CD4-positive, CD25-positive, alpha-beta regulatory T cell (primary cell): Measurements from ENCODE around the gene PRSS21. TPM values are rescaled to one million over a fixed set of nuclear protein-coding genes. Genes with fewer than 3 reads are reported as not detected.

ENCODE experiments used
- ATAC-seq, 2 donors: fragments of 150-1000 bp; cut with Tn5 transposase; one replicate each; pipeline ENCODE4 v1.10.0; 2021; ENCODE audit warnings: low read depth in 2 of 2, moderate number of reproducible peaks in 2 of 2, moderate library complexity in 1 of 2
- DNase-seq, 3 donors: peaks; one replicate each; pipeline versions ENCODE4 v3.0.0 to v3.0.0-alpha.2; 2012 to 2022; ENCODE audit warnings: mixed read lengths in 1 of 3
- H3K27ac ChIP-seq: one replicate; pipeline ENCODE4 v1.7.0; 2013; ENCODE audit warnings: mild to moderate bottlenecking, low read length; ENCODE audit not compliant: insufficient read depth, poor library complexity, severe bottlenecking
- H3K27me3 ChIP-seq: one replicate; pipeline ENCODE4 v1.7.0; 2013; ENCODE audit warnings: low read length; ENCODE audit not compliant: control insufficient read depth, insufficient read depth
- H3K36me3 ChIP-seq: one replicate; pipeline ENCODE4 v1.7.0; 2013; ENCODE audit warnings: mild to moderate bottlenecking, low read length, moderate library complexity; ENCODE audit not compliant: control insufficient read depth, insufficient read depth
- H3K4me1 ChIP-seq: 2 replicates; pipeline ENCODE4 v1.7.0; 2013; ENCODE audit warnings: mild to moderate bottlenecking, low read length; ENCODE audit not compliant: insufficient read depth, control insufficient read depth, poor library complexity, severe bottlenecking
- H3K4me3 ChIP-seq: one replicate; pipeline ENCODE4 v1.7.0; 2013; ENCODE audit warnings: low read depth, mild to moderate bottlenecking, low read length, moderate library complexity
- H3K9me3 ChIP-seq, 2 experiments: 1 replicate in 1 of 2; 2 replicates in 1 of 2; pipeline ENCODE4 v1.7.0; 2013; ENCODE audit warnings: low read length in 2 of 2, mild to moderate bottlenecking in 1 of 2, moderate library complexity in 1 of 2; ENCODE audit not compliant: control insufficient read depth in 2 of 2
- H3K27ac Mint-ChIP-seq, 3 donors: one replicate each; pipeline ENCODE4 v1.8.0; 2020 to 2022; ENCODE audit warnings: mild to moderate bottlenecking in 3 of 3, mixed read lengths in 3 of 3, moderate library complexity in 2 of 3
- H3K27me3 Mint-ChIP-seq: one replicate; pipeline ENCODE4 v1.8.0; 2022; ENCODE audit warnings: mild to moderate bottlenecking, mixed read lengths
- H3K36me3 Mint-ChIP-seq: one replicate; pipeline ENCODE4 v1.8.0; 2020; ENCODE audit warnings: mixed read lengths
- H3K4me1 Mint-ChIP-seq, 4 donors: one replicate each; pipeline ENCODE4 v1.8.0; 2020 to 2022; ENCODE audit warnings: mixed read lengths in 4 of 4, mild to moderate bottlenecking in 1 of 4
- H3K4me3 Mint-ChIP-seq, 4 donors: one replicate each; pipeline ENCODE4 v1.8.0; 2020 to 2022; ENCODE audit warnings: mild to moderate bottlenecking in 4 of 4, mixed read lengths in 4 of 4, moderate library complexity in 3 of 4
- H3K9me3 Mint-ChIP-seq, 7 donors: one replicate each; pipeline ENCODE4 v1.8.0; 2020 to 2022; ENCODE audit warnings: mixed read lengths in 7 of 7, mild to moderate bottlenecking in 3 of 7, moderate library complexity in 2 of 7
- polyA plus RNA-seq, 4 donors: library from polyadenylated mRNA; unstranded; fragments of 300-500 nt; fragmentation: Illumina TruSeq; gene quantifications; one replicate each; pipeline ENCODE4 v1.2.3, GENCODE V29; 2021
- total RNA-seq: library from RNA; stranded (reverse); gene quantifications from one replicate; pipeline ENCODE4 v1.2.3, GENCODE V29; 2022

The PRSS21 gene
- total and polyA plus RNA-seq, 5 donors from 2014 or later = 0.43 to 8.4 (median 4.1) TPM; not detected in 1

DNA sequence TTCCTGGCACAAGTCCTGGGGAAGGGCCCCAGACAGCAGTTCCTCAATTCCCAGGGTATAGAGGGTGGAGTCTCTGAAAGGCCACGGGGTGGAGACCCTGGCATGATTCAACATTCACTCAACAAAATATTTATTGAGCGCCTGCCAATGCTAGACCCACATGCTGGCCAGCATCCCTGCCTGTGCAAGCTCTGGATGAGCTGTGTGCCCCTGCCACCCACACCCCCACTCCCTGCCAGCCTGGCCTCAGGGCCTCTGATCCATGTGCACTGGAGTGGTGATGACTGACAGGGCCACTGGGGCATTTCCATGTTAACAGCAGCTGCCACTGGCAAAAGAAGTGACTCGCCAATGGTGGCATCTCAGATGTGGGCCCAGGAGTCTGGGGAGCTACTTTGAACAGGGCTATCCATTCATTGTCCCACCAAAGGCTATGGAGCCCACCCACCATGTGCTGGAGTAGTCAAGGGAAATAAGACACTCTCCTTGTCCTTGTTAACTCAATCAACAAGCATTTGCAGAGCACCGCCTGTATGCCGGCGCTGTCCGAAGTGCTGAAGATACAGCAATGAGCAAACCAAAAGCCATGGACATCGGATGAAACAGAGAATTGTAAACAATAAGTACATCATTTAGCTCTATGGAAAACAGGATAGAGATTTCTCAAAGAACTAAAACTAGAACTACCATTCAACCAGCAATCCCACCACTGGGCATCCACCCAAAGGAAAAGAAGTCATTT is 44.0 kb downstream of the PRSS21 start:
- peaks cover 0 to 2% (median 0%) of the 10 kb centered on the region in 7 donors for H3K9me3 Mint-ChIP-seq
- Histone ChIP-seq H3K27me3 (no peaks in the 10 kb centered on the region), H3K27ac (no peak overlapping the region), H3K9me3 (no peaks in the 10 kb centered on the region), H3K4me3 (no peak overlapping the region), H3K36me3 (no peaks in the 10 kb centered on the region), H3K4me1 (peaks cover 13% of the 10 kb centered on the region)
- DNase-seq = no peak
- H3K27ac Mint-ChIP-seq = no peak overlapping the region
- H3K36me3 Mint-ChIP-seq = no peaks in the 10 kb centered on the region
- H3K27me3 Mint-ChIP-seq = peaks cover 35% of the 10 kb centered on the region
- no peak overlapping the region for H3K4me3 Mint-ChIP-seq
- peaks cover 0 to 8% (median under 1%) of the 10 kb centered on the region in 4 donors for H3K4me1 Mint-ChIP-seq
- ATAC-seq = no peak

GRCh38 chr16:2865651-2866050 is 48.6 kb downstream of the PRSS21 start:
- Histone ChIP-seq H3K4me1 (peaks cover 13% of the 10 kb centered on the region), H3K36me3 (no peaks in the 10 kb centered on the region), H3K27ac (no peak overlapping the region), H3K9me3 (no peaks in the 10 kb centered on the region), H3K4me3 (no peak overlapping the region), H3K27me3 (no peaks in the 10 kb centered on the region)
- peaks cover 0 to 19% (median 10%) of the 10 kb centered on the region in 4 donors for H3K4me1 Mint-ChIP-seq
- H3K27ac Mint-ChIP-seq = no peak overlapping the region
- no peaks in the 10 kb centered on the region for H3K36me3 Mint-ChIP-seq
- peak overlapping the region in 1 of 4 donors; percentile 60 for H3K4me3 Mint-ChIP-seq
- peaks cover 0 to 2% (median 0%) of the 10 kb centered on the region in 7 donors for H3K9me3 Mint-ChIP-seq
- no peak for DNase-seq
- peaks cover 23% of the 10 kb centered on the region for H3K27me3 Mint-ChIP-seq
- no peak for ATAC-seq

- H3K4me3 Mint-ChIP-seq = peak overlapping the region in 2 of 4 donors; percentile 60 to 62
- H3K27me3 Mint-ChIP-seq = peaks cover 19% of the 10 kb centered on the region
These were observed 49.4 kb downstream of the PRSS21 start for GRCh38 chr16:2866431-2866830.

GRCh38 chr16:2867661-2867986 is 50.6 kb downstream of the PRSS21 start:
- Histone ChIP-seq H3K4me1 (peaks cover 13% of the 10 kb centered on the region), H3K27ac (peak overlapping the region; percentile 74), H3K36me3 (no peaks in the 10 kb centered on the region), H3K27me3 (no peaks in the 10 kb centered on the region), H3K9me3 (no peaks in the 10 kb centered on the region), H3K4me3 (peak overlapping the region; percentile 75)
- no peak for ATAC-seq
- Mint-ChIP-seq H3K4me1 (peaks cover 0 to 19% (median 10%) of the 10 kb centered on the region in 4 donors), H3K36me3 (no peaks in the 10 kb centered on the region), H3K27ac (peak overlapping the region; percentile 51 to 90 (median 86)), H3K9me3 (no peaks in the 10 kb centered on the region), H3K4me3 (peak overlapping the region; percentile 85 to 94 (median 90)), H3K27me3 (peaks cover 18% of the 10 kb centered on the region)
- DNase-seq = no peak

More at GRCh38 chr16:2866431-2866830, 49.4 kb downstream of the PRSS21 start:
- Mint-ChIP-seq H3K27ac (peak overlapping the region in 1 of 3 donors; percentile 15), H3K36me3 (no peaks in the 10 kb centered on the region), H3K4me1 (peaks cover 0 to 19% (median 10%) of the 10 kb centered on the region in 4 donors), H3K9me3 (no peaks in the 10 kb centered on the region)
- ATAC-seq = no peak
- no peaks in the 10 kb centered on the region for H3K27me3 ChIP-seq
- H3K4me1 ChIP-seq = peaks cover 13% of the 10 kb centered on the region
- no peaks in the 10 kb centered on the region for H3K36me3 ChIP-seq
- H3K27ac ChIP-seq = no peak overlapping the region
- no peaks in the 10 kb centered on the region for H3K9me3 ChIP-seq
- no peak for DNase-seq
- no peak overlapping the region for H3K4me3 ChIP-seq

DNA sequence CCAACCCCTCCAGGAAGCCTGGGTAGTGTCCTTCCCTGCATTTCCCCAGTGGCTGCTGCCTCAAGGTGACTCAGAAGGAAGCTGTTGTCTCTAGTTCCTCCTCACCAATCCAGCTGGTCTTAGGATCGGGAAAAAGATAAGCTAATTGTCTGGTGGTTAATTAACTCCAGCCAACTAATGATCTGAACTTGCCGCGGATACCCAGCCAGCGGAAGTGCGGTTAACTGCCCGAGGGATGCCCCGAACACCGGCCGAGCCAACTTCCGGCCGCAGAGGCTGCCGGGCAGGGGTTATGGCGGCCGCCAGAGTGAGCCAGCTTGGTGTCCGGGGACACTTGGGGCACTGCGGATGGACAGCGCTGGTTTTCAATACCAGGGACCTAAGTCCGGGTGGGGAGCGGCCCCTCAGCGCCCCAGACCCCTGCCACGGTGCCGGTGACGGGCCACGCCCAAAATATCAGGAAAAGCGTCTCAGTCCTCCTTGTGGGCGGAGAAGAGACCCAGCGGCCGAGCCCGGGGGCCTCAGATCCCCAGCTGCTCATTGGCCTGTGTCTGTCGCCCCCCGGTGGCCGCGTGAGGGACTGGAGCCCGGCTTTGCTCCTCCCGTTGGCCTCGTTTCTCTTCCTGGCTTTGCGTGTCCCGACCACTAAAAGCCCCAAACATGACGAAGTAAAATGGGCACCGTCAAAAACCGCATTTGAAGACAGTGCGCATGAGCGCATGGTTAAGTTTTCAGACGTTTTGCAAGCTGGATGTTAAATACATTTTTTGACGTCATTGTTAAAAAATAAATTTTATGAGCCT is 51.2 kb downstream of the PRSS21 start:
- Histone ChIP-seq H3K9me3 (no peaks in the 10 kb centered on the region), H3K4me1 (peaks cover 13% of the 10 kb centered on the region), H3K36me3 (no peaks in the 10 kb centered on the region), H3K27me3 (no peaks in the 10 kb centered on the region), H3K4me3 (peak overlapping the region; percentile 75), H3K27ac (peak overlapping the region; percentile 74)
- H3K4me1 Mint-ChIP-seq = peaks cover 0 to 19% (median 10%) of the 10 kb centered on the region in 4 donors
- no peaks in the 10 kb centered on the region for H3K36me3 Mint-ChIP-seq
- H3K27ac Mint-ChIP-seq = peak overlapping the region; percentile 76 to 90 (median 86)
- DNase-seq = peak; percentile 88 to 93 (median 89)
- H3K4me3 Mint-ChIP-seq = peak overlapping the region; percentile 85 to 94 (median 90)
- peak; percentile 88 to 91 for ATAC-seq
- H3K9me3 Mint-ChIP-seq = no peaks in the 10 kb centered on the region
- peaks cover 18% of the 10 kb centered on the region for H3K27me3 Mint-ChIP-seq

Other genes with a start within 250 kb of the PRSS21 start
- gene KCTD5, start 134.7 kb upstream of the PRSS21 start, total RNA-seq = 24.1 TPM
- gene KCTD5, start 134.7 kb upstream of the PRSS21 start, polyA plus RNA-seq = 10 to 100 TPM; 17.5 to 26.4 (median 21.9) TPM
- 0.81 TPM for gene PRSS27, start 97.0 kb upstream of the PRSS21 start, total RNA-seq
- under 1 TPM in 2 of 4 donors, not detected in 2; 0.13 to 0.14 TPM for gene PRSS27, start 97.0 kb upstream of the PRSS21 start, polyA plus RNA-seq
- gene SRRM2, start 64.6 kb upstream of the PRSS21 start, total RNA-seq = 1,344 TPM
- gene SRRM2, start 64.6 kb upstream of the PRSS21 start, polyA plus RNA-seq = 10 to 100 TPM; 29.8 to 40.2 (median 36.4) TPM
- 96.5 TPM for gene ELOB, start 40.0 kb upstream of the PRSS21 start, total RNA-seq
- 100 to 1,000 TPM; 250 to 359 (median 297) TPM for gene ELOB, start 40.0 kb upstream of the PRSS21 start, polyA plus RNA-seq
- not detected for gene PRSS33, start 29.7 kb upstream of the PRSS21 start, total RNA-seq
- not detected for gene PRSS33, start 29.7 kb upstream of the PRSS21 start, polyA plus RNA-seq
- not detected for gene PRSS41, start 18.8 kb upstream of the PRSS21 start, total RNA-seq
- gene PRSS41, start 18.8 kb upstream of the PRSS21 start, polyA plus RNA-seq = not detected
- gene ZG16B, start 13.1 kb downstream of the PRSS21 start, total RNA-seq = not detected
- gene ZG16B, start 13.1 kb downstream of the PRSS21 start, polyA plus RNA-seq = 1 to 10 TPM in 2 of 4 donors, under 1 TPM in 2; 0.60 to 2.4 (median 1.4) TPM
- not detected for gene PRSS22, start 40.9 kb downstream of the PRSS21 start, total RNA-seq
- not detected for gene PRSS22, start 40.9 kb downstream of the PRSS21 start, polyA plus RNA-seq
- gene FLYWCH2, start 66.0 kb downstream of the PRSS21 start, total RNA-seq = 12.8 TPM
- 10 to 100 TPM; 14.8 to 27.1 (median 18.3) TPM for gene FLYWCH2, start 66.0 kb downstream of the PRSS21 start, polyA plus RNA-seq
- 74.8 TPM for gene FLYWCH1, start 94.7 kb downstream of the PRSS21 start, total RNA-seq
- 10 to 100 TPM in 3 of 4 donors, 1 to 10 TPM in 1; 6.6 to 13.7 (median 12.7) TPM for gene FLYWCH1, start 94.7 kb downstream of the PRSS21 start, polyA plus RNA-seq
- gene KREMEN2, start 147.0 kb downstream of the PRSS21 start, total RNA-seq = not detected
- gene KREMEN2, start 147.0 kb downstream of the PRSS21 start, polyA plus RNA-seq = not detected
- 5.6 TPM for gene PAQR4, start 152.1 kb downstream of the PRSS21 start, total RNA-seq
- 1 to 10 TPM; 2.2 to 8.0 (median 4.4) TPM for gene PAQR4, start 152.1 kb downstream of the PRSS21 start, polyA plus RNA-seq
- 5.7 TPM for gene PKMYT1, start 163.2 kb downstream of the PRSS21 start, total RNA-seq
- 1 to 10 TPM; 1.5 to 7.2 (median 2.3) TPM for gene PKMYT1, start 163.2 kb downstream of the PRSS21 start, polyA plus RNA-seq
- not detected for gene CLDN9, start 195.7 kb downstream of the PRSS21 start, total RNA-seq
- gene CLDN9, start 195.7 kb downstream of the PRSS21 start, polyA plus RNA-seq = not detected
- gene CLDN6, start 200.9 kb downstream of the PRSS21 start, total RNA-seq = not detected
- gene CLDN6, start 200.9 kb downstream of the PRSS21 start, polyA plus RNA-seq = not detected
- 0.94 TPM for gene TNFRSF12A, start 203.1 kb downstream of the PRSS21 start, total RNA-seq
- 1 to 10 TPM in 1 of 4 donors, under 1 TPM in 2, not detected in 1; 0.69 to 1.2 (median 0.78) TPM for gene TNFRSF12A, start 203.1 kb downstream of the PRSS21 start, polyA plus RNA-seq
- 12.9 TPM for gene HCFC1R1, start 206.7 kb downstream of the PRSS21 start, total RNA-seq
- gene HCFC1R1, start 206.7 kb downstream of the PRSS21 start, polyA plus RNA-seq = 10 to 100 TPM; 18.0 to 20.7 (median 19.0) TPM
- 16.2 TPM for gene THOC6, start 206.8 kb downstream of the PRSS21 start, total RNA-seq
- gene THOC6, start 206.8 kb downstream of the PRSS21 start, polyA plus RNA-seq = 10 to 100 TPM; 37.1 to 49.2 (median 41.0) TPM
- gene BICDL2, start 219.7 kb downstream of the PRSS21 start, total RNA-seq = not detected
- not detected for gene BICDL2, start 219.7 kb downstream of the PRSS21 start, polyA plus RNA-seq
- gene MMP25, start 229.3 kb downstream of the PRSS21 start, total RNA-seq = 1.6 TPM
- gene MMP25, start 229.3 kb downstream of the PRSS21 start, polyA plus RNA-seq = 1 to 10 TPM in 1 of 4 donors, under 1 TPM in 2, not detected in 1; 0.16 to 1.0 (median 0.29) TPM
- 1,611 TPM for gene IL32, start 248.4 kb downstream of the PRSS21 start, total RNA-seq
- gene IL32, start 248.4 kb downstream of the PRSS21 start, polyA plus RNA-seq = 1,000 to 10,000 TPM; 3,219 to 6,021 (median 4,004) TPM